ENCODE data around the gene RIPK4.

DNA sequence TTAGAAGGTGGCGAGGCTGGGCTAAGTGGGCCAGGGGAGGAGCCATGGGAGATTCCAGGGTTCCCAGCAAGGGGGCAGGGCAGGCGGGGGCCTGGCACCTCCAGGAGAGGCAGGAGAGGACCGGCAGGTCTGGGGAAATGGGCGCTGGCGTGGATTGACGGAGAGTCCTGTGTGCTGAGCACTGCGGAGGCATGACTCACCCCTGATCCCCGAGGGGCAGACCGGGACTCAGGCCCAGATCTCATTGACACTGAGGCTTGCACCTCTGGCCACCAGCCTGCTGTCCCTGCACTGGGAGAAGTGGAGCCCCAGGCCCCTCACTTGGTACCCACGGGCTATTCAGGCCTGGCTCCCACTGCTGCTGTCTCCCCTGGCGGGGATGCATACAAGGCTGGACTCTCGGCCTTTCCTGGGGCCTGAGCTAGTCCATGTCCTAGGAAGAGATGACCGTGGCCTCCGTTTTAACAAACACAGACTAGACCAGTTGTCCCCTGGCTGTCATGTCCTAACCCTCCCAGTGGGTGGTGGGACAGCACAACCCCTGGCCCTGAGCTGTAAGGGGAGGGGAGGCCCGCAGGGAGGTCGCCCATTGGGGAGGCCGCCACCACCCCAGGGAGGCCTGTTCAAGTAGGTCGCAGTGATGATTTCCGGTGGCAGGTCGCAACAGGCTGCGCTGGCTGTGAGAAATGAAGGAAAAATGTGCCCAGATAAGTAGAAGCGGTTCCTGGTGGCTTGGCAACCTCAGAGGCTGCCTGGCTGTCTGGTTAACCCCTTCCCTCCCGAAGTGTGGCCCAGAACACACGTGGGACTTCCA is 39.7 kb downstream of the RIPK4 start:
- no peak for TF ChIP-seq NR2F2 (IDR thresholded peaks at IDR 0.05)
- TF ChIP-seq, protein P1, sequence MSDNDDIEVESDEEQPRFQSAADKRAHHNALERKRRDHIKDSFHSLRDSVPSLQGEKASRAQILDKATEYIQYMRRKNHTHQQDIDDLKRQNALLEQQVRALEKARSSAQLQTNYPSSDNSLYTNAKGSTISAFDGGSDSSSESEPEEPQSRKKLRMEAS (IDR thresholded peaks at IDR 0.05) = no peak
- TF ChIP-seq, protein P2, sequence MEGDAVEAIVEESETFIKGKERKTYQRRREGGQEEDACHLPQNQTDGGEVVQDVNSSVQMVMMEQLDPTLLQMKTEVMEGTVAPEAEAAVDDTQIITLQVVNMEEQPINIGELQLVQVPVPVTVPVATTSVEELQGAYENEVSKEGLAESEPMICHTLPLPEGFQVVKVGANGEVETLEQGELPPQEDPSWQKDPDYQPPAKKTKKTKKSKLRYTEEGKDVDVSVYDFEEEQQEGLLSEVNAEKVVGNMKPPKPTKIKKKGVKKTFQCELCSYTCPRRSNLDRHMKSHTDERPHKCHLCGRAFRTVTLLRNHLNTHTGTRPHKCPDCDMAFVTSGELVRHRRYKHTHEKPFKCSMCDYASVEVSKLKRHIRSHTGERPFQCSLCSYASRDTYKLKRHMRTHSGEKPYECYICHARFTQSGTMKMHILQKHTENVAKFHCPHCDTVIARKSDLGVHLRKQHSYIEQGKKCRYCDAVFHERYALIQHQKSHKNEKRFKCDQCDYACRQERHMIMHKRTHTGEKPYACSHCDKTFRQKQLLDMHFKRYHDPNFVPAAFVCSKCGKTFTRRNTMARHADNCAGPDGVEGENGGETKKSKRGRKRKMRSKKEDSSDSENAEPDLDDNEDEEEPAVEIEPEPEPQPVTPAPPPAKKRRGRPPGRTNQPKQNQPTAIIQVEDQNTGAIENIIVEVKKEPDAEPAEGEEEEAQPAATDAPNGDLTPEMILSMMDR (IDR thresholded peaks at IDR 0.05; ENCODE audit: low read depth, low read length, missing input control) = no peak
- TF ChIP-seq FOXA2 (IDR thresholded peaks at IDR 0.05) = no peak
- TF ChIP-seq, protein P3, sequence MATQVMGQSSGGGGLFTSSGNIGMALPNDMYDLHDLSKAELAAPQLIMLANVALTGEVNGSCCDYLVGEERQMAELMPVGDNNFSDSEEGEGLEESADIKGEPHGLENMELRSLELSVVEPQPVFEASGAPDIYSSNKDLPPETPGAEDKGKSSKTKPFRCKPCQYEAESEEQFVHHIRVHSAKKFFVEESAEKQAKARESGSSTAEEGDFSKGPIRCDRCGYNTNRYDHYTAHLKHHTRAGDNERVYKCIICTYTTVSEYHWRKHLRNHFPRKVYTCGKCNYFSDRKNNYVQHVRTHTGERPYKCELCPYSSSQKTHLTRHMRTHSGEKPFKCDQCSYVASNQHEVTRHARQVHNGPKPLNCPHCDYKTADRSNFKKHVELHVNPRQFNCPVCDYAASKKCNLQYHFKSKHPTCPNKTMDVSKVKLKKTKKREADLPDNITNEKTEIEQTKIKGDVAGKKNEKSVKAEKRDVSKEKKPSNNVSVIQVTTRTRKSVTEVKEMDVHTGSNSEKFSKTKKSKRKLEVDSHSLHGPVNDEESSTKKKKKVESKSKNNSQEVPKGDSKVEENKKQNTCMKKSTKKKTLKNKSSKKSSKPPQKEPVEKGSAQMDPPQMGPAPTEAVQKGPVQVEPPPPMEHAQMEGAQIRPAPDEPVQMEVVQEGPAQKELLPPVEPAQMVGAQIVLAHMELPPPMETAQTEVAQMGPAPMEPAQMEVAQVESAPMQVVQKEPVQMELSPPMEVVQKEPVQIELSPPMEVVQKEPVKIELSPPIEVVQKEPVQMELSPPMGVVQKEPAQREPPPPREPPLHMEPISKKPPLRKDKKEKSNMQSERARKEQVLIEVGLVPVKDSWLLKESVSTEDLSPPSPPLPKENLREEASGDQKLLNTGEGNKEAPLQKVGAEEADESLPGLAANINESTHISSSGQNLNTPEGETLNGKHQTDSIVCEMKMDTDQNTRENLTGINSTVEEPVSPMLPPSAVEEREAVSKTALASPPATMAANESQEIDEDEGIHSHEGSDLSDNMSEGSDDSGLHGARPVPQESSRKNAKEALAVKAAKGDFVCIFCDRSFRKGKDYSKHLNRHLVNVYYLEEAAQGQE (IDR thresholded peaks at IDR 0.05) = no peak
- TF ChIP-seq TAF1 (conservative IDR thresholded peaks at IDR 0.05) = no peak
- no peak for TF ChIP-seq RAD21 (IDR thresholded peaks at IDR 0.05)
- TF ChIP-seq, protein P4, sequence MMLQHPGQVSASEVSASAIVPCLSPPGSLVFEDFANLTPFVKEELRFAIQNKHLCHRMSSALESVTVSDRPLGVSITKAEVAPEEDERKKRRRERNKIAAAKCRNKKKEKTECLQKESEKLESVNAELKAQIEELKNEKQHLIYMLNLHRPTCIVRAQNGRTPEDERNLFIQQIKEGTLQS (IDR thresholded peaks at IDR 0.05) = no peak
- TF ChIP-seq RXRA (IDR thresholded peaks at IDR 0.05) = no peak
- no peak for TF ChIP-seq FOXA1 (IDR thresholded peaks at IDR 0.05)
